AG10803 (cell line): ENCODE measurements around the gene CWC15.
"Not testable (repeated sequence)": the region's sequence is repeated elsewhere in the genome, so short reads cannot be mapped to it uniquely, and the experiment has no call there.

Experiments used
- DNase-seq: peaks from one replicate; pipeline ENCODE4 v3.0.0; 2010; ENCODE audit warnings: low read depth
- H3K4me3 ChIP-seq: 2 replicates; pipeline ENCODE4 v1.5.1; 2011; ENCODE audit warnings: mild to moderate bottlenecking, low read length, control low read depth
- CTCF ChIP-seq: conservative IDR thresholded peaks from 2 replicates; pipeline ENCODE4 v1.5.1; 2011; ENCODE audit warnings: mild to moderate bottlenecking, low read length, control low read depth, inconsistent platforms

CWC15 gene

DNA sequence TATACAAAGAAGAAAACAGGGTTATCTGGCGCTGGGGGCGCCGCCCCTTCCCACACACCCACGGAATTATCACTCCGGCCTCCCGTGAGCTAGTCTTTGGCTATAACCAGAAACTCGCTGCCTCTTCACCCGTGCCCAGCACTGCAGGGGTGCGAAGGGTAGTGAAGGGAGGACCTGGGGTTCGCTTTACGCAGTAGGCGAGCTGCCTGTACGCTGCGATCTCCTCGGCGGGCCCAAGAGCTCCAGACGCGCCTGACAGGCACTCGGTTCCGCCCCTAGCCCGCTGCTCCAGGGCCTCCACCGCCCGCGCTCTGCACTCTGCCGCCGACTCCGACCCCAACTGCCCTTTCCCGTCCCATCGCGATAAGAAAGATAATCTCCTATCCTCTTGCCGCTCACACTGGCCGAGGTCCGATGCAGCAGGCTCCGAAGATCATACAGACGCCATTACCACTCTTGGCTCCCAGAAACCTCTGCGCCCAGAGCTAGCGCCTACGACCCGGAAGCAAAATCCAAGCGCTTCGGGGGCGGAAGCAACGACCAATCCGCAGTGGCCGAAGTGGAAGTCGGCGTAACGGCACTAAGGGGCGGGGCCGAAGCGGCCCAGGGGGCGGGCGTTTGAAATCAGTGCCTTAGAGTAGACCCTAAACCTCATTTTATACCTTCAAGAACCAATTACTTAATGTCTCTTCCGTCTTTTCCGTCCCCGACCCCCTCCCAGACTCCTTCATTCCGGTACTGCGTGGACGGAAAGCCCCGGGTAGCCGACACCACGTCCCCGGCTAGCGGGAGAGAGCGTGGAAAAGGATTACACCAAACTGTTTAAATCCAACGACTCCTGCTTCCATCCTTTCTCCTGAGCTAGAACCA is at the start of gene CWC15, which contains the start of gene KDM4D:
Gene CWC15 (minus strand): TSS at position 458 of the 870 bp plus-strand sequence. CDS start 1,371 bp downstream, outside the sequence.
Gene KDM4D (plus strand): TSS at position 611 of the 870 bp plus-strand sequence. CDS start 23,664 bp downstream, outside the sequence.
- peak; percentile 90 for DNase-seq
- TF ChIP-seq CTCF = no peak
- H3K4me3 ChIP-seq = peak within 1 kb of the TSS; percentile 89

GRCh38 chr11:95021468-95021867 is 48.1 kb upstream of the CWC15 start:
- not testable (repeated sequence) for H3K4me3 ChIP-seq, DNase-seq

DNA sequence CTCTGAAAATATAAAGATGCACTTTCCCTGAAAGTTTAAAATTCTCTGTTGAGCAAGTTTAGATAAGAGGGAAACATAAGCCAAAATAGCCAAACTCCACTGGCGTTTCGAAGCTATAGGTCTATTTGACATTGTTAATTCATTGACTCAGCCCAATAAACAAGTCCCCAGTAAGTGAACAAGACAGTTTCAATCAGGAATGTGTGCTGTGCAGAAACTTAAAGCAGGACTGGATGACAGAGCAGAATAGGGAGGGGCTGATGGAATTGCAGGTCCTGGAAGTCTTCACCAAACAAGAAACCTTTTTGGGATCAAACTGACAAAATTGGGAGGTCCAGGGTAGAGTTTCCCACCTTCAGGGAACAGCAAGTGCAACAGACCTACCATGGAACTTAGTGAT is 42.8 kb upstream of the CWC15 start:
- no peak for TF ChIP-seq CTCF
- no peak for DNase-seq

DNA sequence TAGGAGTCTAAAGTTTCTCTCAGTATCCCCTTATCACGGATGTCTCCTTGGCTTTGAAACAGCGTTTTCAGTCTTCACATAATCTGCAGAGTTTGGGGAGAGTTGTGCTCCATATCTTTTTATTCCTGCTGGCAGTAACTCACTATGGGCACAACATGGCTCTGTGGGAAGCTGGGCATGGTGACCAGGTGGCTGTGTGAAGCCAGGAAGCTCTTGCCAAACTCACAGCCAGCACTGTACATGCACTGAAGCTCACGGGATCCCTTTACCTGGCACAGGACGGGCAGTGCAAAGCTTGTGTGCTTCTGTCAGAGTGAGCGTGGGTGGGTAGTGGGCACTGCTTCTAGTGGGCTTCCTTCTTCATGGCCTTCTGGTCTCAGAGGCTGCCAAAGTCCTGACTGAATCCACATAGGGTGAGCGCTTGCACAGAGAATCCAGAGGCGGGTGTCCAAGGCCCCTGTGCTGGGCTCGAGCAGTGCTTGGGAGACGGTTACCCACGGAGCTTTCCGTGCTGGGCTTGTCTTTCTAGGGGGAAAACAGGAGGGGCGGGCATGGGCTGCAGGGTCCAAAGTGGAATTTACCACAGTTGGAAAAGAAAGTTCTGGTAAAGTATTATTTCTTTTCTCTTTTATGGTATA is 40.9 kb upstream of the CWC15 start:
- no peak overlapping the region for H3K4me3 ChIP-seq
- DNase-seq = no peak
- no peak for TF ChIP-seq CTCF

More for the DNA sequence above, 42.8 kb upstream of the CWC15 start:
- H3K4me3 ChIP-seq = no peak overlapping the region

GRCh38 chr11:95011376-95011775 is 38.0 kb upstream of the CWC15 start:
- no peak for DNase-seq
- no peak for TF ChIP-seq CTCF
- no peak overlapping the region for H3K4me3 ChIP-seq

GRCh38 chr11:95005642-95006041 is 32.3 kb upstream of the CWC15 start:
- no peak overlapping the region for H3K4me3 ChIP-seq
- no peak for DNase-seq
- TF ChIP-seq CTCF = no peak

GRCh38 chr11:95003716-95004115 is 30.4 kb upstream of the CWC15 start:
- no peak for TF ChIP-seq CTCF
- no peak for DNase-seq
- H3K4me3 ChIP-seq = no peak overlapping the region
